Endothelial cell (in vitro differentiated cells): ENCODE results near the gene LAMC2. TPM values are rescaled to one million over a fixed set of nuclear protein-coding genes. Genes with fewer than 3 reads are reported as not detected.
A peak's percentile ranks its signal among the peaks of the same experiment; 100 is the strongest.
"Not testable (repeated sequence)": the region's sequence is repeated elsewhere in the genome, so short reads cannot be mapped to it uniquely, and the experiment has no call there.

Experiments
- DNase-seq: peaks from one replicate; pipeline ENCODE4 v3.0.0; 2021; ENCODE audit warnings: low spot score
- H3K27ac Mint-ChIP-seq: one replicate; pipeline ENCODE4 v1.8.0; 2021; ENCODE audit warnings: mixed read lengths, inconsistent platforms; ENCODE audit not compliant: unreplicated experiment
- H3K27me3 Mint-ChIP-seq: one replicate; pipeline ENCODE4 v1.8.0; 2021; ENCODE audit warnings: mild to moderate bottlenecking, moderate library complexity, mixed read lengths, inconsistent platforms; ENCODE audit not compliant: unreplicated experiment
- H3K36me3 Mint-ChIP-seq: one replicate; pipeline ENCODE4 v1.8.0; 2021; ENCODE audit warnings: mild to moderate bottlenecking, low read depth, mixed read lengths, inconsistent platforms; ENCODE audit not compliant: unreplicated experiment
- H3K4me1 Mint-ChIP-seq: one replicate; pipeline ENCODE4 v1.8.0; 2021; ENCODE audit warnings: mild to moderate bottlenecking, mixed read lengths, inconsistent platforms; ENCODE audit not compliant: unreplicated experiment
- H3K4me3 Mint-ChIP-seq: one replicate; pipeline ENCODE4 v1.8.0; 2021; ENCODE audit warnings: mild to moderate bottlenecking, mixed read lengths, inconsistent platforms; ENCODE audit not compliant: unreplicated experiment
- H3K9me3 Mint-ChIP-seq: one replicate; pipeline ENCODE4 v1.8.0; 2021; ENCODE audit warnings: mixed read lengths, inconsistent platforms; ENCODE audit not compliant: unreplicated experiment
- total RNA-seq: library from RNA; stranded (reverse); fragmentation: NEBNext Ultra II Directional; extraction: Animal tissue kit (Norgen Biotek cat#: 25700); gene quantifications from one replicate; pipeline ENCODE4 v1.2.1, GENCODE V29; 2021; ENCODE audit not compliant: unreplicated experiment
- TF ChIP-seq, protein P1 (sequence below): fragments of 200-600 bp; sonication (generic); IDR thresholded peaks from one replicate; pipeline ENCODE4 v1.5.0; 2021; ENCODE audit warnings: antibody characterized with exemption; ENCODE audit not compliant: unreplicated experiment

Gene LAMC2
- total RNA-seq, 1 donor from 2014 or later = 2.3 TPM

DNA sequence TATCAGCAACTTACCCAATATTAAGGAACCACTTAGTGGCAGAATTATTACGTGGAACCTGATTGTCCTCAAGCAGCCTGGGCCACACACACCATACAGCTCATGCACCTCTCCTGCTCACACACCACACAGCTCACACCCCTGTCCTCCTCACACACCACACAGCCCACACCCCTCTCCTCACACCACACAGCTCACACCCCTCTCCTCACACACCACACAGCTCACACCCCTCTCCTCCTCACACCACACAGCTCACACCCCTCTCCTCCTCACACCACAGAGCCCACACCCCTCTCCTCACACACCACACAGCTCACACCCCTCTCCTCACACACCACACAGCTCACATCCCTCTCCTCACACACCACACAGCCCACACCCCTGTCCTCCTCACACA, 36.8 kb upstream of the LAMC2 start:
- TF ChIP-seq, protein P1, sequence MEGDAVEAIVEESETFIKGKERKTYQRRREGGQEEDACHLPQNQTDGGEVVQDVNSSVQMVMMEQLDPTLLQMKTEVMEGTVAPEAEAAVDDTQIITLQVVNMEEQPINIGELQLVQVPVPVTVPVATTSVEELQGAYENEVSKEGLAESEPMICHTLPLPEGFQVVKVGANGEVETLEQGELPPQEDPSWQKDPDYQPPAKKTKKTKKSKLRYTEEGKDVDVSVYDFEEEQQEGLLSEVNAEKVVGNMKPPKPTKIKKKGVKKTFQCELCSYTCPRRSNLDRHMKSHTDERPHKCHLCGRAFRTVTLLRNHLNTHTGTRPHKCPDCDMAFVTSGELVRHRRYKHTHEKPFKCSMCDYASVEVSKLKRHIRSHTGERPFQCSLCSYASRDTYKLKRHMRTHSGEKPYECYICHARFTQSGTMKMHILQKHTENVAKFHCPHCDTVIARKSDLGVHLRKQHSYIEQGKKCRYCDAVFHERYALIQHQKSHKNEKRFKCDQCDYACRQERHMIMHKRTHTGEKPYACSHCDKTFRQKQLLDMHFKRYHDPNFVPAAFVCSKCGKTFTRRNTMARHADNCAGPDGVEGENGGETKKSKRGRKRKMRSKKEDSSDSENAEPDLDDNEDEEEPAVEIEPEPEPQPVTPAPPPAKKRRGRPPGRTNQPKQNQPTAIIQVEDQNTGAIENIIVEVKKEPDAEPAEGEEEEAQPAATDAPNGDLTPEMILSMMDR = no peak
- Mint-ChIP-seq H3K9me3 (no peaks in the 10 kb centered on the region), H3K36me3 (peaks cover 6% of the 10 kb centered on the region), H3K4me1 (no peaks in the 10 kb centered on the region), H3K27me3 (peaks cover 2% of the 10 kb centered on the region), H3K27ac (no peak overlapping the region), H3K4me3 (no peak overlapping the region)
- DNase-seq = no peak

DNA sequence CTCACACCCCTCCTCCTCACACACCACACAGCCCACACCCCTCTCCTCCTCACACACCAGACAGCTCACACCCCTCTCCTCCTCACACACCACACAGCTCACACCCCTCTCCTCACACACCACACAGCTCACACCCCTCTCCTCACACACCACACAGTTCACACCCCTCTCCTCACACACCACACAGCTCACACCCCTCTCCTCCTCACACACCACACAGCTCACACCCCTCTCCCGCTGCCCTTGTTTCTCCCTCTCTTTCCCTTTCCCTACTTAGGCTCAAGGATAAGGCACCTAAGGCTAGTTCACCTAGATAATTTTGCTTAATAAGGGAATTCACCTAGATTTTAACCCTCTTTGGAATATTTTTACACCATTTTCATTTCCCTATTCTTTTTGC, 36.0 kb upstream of the LAMC2 start:
- H3K4me1 Mint-ChIP-seq, H3K36me3 Mint-ChIP-seq, H3K9me3 Mint-ChIP-seq, H3K27me3 Mint-ChIP-seq, DNase-seq: not testable (repeated sequence)
- Mint-ChIP-seq H3K4me3 (peak overlapping the region; percentile 50), H3K27ac (peak overlapping the region; percentile 78)

DNA sequence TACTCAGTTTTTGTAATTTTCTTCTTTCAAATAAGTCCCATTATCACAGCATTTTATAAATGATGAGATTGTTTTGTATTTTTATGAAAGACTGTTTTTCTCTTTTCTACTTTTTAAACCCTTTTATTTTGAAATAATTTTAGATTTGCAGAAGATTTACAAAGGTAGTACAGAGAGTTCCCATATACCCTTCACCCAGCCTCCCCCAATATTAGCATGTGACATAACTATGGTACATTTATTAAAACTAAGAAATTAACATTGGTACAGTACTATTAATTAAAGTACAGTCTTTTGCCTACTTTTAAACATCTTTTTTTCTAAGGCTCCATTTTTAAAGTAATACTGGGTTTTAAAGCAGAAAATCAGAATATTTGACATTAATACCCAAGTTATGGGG, 35.6 kb upstream of the LAMC2 start:
- H3K4me1 Mint-ChIP-seq = no peaks in the 10 kb centered on the region
- TF ChIP-seq, protein P1 = no peak
- H3K4me3 Mint-ChIP-seq = peak overlapping the region; percentile 50
- H3K9me3 Mint-ChIP-seq = no peaks in the 10 kb centered on the region
- peak overlapping the region; percentile 78 for H3K27ac Mint-ChIP-seq
- H3K27me3 Mint-ChIP-seq = peaks cover 2% of the 10 kb centered on the region
- no peaks in the 10 kb centered on the region for H3K36me3 Mint-ChIP-seq
- DNase-seq = no peak

DNA sequence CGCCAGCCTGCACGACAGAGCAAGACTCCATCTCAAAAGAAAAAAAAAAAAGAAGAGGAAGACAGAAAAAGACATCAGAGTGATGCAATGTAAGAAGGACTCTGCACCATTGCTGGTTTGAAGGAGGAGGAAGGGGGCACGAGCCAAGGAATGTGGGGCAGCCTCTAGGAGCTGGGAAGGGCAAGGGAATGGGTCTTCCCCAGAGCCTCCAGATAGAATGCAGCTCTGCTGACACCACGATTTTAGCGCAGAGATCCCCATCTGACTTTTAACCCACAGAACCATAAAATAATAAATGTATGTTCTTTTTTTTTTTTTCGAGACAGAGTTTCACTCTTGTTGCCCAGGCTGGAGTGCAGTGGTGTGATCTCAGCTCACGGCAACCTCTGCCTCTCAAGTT, 33.9 kb upstream of the LAMC2 start:
- no peak for DNase-seq
- TF ChIP-seq, protein P1 = no peak
- Mint-ChIP-seq H3K27me3 (peaks cover 2% of the 10 kb centered on the region), H3K4me1 (no peaks in the 10 kb centered on the region), H3K36me3 (no peaks in the 10 kb centered on the region), H3K9me3 (no peaks in the 10 kb centered on the region), H3K4me3 (no peak overlapping the region), H3K27ac (no peak overlapping the region)

DNA sequence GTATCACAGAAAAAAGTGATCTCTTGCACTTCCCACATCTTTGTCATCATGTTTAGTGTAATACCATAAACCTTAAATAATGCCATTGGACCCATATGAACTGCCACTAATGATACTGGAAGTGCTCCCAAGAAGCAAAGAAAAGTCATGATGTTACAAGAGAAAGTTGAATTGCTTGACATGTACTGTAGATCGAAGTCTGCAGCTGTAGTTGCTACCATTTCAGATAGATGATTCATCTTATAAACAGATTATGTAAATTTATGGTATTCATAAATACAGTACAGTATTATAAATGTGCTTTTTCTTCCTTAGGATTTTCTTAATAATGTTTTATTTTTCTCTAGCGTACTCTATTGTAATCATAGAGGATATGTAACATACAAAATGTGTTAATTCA, 30.1 kb upstream of the LAMC2 start:
- TF ChIP-seq, protein P1 = no peak
- H3K27ac Mint-ChIP-seq = no peak overlapping the region
- H3K4me3 Mint-ChIP-seq = no peak overlapping the region
- H3K27me3 Mint-ChIP-seq = no peaks in the 10 kb centered on the region
- no peak for DNase-seq
- no peaks in the 10 kb centered on the region for H3K9me3 Mint-ChIP-seq
- no peaks in the 10 kb centered on the region for H3K4me1 Mint-ChIP-seq
- H3K36me3 Mint-ChIP-seq = no peaks in the 10 kb centered on the region

DNA sequence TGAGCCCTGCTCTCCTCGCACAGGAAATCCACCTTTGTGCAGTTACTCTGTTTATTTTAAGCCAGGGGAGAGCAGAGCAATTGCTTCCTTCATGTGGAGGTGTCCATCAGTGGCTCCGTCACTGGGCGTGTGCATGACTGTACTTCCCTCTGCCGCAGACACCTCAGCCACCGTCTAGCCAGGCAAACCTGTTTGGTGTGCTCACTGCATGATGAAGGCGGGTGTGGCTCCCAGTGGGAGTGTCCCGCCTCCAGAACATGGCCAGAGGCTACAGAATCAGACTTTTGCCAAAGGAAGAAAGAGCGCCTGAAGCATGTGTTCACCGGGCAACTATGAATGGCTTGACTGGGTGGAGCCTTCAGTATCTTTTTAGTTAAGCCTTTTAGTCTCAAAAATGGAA, 26.1 kb upstream of the LAMC2 start:
- Mint-ChIP-seq H3K27me3 (no peaks in the 10 kb centered on the region), H3K36me3 (no peaks in the 10 kb centered on the region), H3K27ac (no peak overlapping the region), H3K9me3 (no peaks in the 10 kb centered on the region), H3K4me3 (no peak overlapping the region), H3K4me1 (no peaks in the 10 kb centered on the region)
- TF ChIP-seq, protein P1 = no peak
- DNase-seq = no peak
